SHP77 treated with DMSO at 0.1 percent for 48 hours (cell line): ENCODE measurements around the gene FRMD5.
A peak's percentile ranks its signal among the peaks of the same experiment; 100 is the strongest.

Experiments
- DNase-seq: peaks from one replicate; lab custom pipeline; 2025; lab: John Stamatoyannopoulos, UW

The FRMD5 gene

DNA sequence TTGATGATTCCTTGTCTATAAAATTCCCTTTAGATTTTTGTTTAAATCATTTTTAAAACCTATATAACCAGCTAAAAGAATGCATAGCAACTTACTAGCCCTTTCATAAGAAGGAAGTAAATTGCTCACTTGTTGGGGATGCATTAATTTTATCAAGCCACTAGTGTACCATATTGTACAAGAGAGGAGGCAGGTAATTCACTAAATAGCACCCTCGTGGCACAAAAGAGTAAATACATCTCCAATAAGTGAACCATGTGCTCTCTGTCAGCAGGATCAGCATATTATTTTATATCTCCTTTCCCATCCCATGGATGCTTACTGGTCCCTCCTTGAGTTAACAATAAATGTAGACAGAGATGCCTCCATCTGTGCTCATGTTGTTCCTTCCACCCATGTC, 34.3 kb downstream of the FRMD5 start:
- no peak for DNase-seq

DNA sequence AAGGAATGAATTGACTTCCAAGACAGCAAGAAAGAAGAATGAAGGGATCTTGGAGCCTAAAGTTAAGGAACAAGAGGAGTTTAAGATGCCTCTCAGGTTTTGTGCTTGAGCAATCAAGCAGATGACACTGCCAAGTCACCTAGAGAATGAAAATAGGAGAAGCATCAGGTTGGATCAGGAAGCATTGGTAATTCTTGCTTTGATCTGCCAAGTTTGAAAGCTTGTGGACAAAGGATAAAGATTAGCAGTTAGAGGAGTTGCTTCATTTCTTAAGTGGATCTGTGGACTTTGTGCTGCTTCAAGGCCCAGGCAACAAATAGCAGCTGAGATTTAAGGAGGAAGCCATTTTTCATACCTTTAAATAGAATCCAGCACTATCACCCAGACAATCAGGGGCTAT, 35.6 kb downstream of the FRMD5 start:
- DNase-seq: no peak

DNA sequence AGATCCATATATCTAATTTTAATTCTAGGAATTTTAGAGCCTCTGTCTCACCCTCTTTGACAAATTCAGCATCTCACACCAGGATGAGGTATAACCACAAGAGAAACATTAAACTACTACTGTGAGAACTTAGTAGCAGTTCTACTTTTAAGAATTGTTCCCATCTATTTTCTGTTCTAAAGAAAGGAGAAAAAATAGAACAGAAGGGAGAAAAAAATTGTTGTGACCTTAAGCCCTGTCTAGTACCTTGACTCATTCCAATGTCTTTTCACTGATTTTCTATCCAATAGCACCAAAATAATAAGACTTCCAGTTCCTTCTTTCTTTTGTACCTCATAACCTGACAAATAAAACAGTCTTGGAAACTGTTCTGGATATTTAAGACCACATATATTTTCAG, 37.0 kb downstream of the FRMD5 start:
- no peak for DNase-seq

DNA sequence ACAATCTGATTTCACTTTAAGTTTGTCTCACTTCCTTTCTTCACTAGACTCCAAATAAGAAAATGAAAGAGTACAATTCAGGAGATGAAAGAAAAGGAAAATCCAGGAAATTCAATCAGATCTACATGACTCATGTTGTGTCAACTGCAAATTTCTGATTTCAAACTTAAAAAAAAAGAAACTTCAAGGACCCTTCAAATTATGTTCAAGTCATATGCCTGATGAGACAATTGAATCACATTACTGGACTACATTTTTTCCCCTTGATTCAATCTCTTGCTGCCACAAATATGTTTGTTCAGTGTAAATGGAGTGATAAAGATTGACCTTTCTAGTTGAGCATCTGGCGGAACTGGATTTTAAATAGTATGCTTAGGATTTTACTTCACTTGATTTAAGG, 37.4 kb downstream of the FRMD5 start:
- no peak for DNase-seq

DNA sequence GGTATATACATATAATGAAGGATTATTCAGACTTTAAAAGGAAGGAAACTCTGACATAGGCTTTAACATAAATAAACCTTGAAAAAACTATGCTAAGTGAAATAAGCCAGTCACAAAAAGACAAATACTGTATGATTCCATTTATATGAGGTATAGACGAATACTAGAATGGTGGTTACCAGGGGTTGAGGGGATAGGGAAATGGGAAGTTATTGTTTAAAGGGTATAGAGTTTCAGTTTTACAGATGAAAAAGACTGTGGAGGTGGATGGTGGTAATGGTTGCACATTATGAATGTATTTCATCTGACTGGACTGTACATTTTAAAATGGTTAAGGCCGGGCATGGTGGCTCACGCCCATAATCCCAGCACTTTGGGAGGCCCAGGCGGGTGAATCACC, 41.7 kb downstream of the FRMD5 start:
- DNase-seq: no peak

DNA sequence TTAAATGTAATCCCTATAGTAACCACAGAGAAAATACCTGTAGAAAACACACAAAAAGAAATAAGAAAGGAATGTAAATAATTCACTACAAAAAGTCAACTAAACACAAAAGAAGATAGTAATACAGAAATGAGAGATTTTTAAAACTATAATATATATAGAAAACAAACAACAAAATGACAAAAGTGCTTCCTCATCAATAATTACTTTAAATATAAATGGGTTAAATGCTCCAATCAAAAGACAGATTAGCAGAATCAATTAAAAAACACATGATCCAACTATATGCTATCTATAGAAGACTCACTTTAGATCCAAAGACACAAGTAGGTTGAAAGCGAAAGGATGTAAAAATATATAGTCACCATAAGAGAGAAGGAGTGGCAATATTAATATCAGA, 45.8 kb downstream of the FRMD5 start:
- DNase-seq: no peak

DNA sequence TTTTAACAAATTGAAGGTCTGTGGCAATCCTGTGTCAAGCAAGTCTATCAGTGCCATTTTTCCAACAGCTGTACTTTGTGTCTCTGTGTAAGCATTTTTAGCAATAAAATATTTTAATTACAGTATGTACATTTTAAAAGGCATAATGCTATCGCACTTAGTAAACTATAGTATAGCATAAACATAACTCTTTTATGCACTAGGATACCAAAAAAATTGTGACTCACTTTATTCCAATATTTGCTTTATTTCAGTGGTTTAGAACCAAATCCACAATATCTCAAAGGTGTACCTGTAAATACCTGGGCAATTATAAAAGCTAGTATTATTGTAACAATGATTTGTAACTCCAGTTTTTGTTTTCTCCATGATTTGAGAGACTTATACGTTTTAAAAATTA, 46.5 kb downstream of the FRMD5 start:
- no peak for DNase-seq

DNA sequence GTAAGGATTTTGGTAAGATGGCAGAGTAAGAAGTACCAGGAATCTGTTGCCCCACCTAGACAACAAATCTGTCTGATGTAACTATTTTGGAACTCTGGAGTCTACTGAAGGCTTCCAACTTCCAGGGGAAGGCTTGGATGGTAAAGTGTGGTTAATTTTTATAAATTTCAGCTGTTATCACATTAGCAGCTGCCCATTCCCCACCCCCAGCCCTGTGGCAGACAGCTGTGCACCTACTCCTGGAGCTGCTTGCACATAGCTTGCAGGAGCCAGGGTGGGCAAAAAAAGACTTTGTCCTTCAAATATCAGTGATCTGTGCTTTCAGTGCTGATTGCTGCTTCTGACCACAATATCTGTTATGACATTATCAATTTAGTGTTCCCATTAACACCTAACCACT, 47.4 kb downstream of the FRMD5 start:
- no peak for DNase-seq

DNA sequence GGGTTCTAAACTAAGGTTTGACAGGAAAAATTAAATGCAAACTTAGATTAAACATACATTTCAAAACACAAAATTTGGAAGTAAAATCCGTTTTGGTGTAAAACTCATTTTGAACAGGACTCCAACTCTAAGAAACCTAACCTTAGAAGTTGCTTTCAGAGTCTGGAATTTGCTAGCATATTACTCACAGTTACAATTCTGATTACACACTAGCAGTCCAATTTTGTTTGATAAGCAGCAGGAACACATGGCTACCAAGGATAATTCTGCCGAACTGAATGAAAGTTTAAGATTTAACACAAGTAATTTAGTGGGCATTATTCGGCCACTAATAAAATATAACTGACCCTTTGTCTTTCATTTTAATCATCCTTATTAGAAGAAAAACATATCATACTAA, 49.6 kb downstream of the FRMD5 start:
- DNase-seq: no peak

DNA sequence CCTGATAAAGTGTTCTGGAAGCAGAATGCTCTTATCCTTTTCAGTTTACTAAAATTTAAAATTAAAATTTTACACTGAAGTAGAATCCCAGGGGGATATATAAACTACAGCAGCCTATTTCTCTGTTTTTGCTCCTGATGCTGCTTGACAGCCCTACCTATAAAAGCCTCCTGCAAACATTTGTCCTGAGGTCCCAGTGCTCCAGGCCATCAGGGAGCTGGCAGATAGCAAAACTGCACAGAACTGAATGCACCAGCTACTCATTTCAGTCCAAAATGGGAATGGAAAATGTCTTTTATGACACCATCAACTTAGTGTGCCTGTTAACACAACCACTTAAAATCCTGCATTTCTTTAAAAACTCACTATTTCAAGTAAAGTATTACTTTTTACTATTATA, 50.1 kb downstream of the FRMD5 start:
- DNase-seq: no peak

DNA sequence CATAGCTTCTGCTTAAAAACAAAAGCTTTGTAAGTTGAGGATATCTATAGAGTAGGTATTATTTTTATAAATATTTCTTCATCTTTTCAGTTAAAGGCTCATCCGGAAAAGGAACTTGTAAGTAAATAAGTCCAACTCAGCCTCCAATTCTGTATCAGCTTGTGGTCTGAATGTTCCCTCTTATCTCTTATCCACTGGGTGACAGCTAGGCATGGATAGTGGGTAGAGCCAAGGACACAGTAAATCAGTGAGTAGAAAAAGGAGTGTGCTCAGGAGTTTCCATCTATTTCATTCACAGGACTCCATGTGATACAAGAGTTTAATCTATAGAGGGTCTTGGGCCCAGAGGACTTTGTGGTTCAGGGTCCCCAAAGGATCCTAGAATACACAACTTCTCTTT, 50.9 kb downstream of the FRMD5 start:
- no peak for DNase-seq

DNA sequence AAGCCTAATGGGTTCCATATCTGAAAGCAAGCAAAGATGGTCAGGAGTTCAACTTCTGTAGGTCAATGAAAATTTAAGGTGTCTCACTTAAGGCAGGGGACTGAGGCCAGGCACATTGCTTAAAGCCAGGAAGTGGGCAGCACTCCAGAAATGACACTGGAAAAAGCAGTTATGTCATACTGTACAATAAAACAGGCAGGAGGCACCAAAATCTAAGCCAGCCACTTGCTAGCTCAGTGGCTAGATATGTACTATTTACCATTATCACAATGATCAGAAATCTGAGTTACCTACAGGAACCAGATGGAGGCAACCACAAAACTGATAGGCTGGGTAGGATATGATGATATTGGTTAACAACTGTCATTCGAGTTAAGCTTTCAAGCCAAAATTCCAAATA, 57.3 kb downstream of the FRMD5 start:
- DNase-seq: peak; percentile 5

DNA sequence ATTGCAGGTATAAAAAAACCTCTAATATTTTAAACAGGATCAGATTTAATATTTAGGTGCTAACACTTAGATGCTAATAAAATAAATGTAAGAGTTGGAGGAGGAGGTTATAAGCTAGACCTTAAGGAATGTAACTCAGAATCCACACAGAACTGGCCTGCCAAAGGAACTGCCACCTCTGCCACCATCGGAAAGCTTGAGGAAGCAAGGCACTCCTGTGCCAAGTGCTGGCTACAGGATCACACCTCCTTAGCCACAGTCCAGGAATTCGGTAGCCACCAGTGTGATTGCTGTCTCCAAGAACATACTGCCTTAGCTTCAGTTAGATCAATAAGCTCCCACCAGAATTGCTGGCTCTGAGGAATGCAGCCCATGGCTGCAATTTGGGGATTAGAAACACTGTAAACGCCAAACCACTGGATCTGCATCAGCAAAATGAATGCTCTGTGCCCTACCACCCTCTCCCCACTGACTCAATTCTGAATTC, 58.0 kb downstream of the FRMD5 start:
- DNase-seq: no peak

DNA sequence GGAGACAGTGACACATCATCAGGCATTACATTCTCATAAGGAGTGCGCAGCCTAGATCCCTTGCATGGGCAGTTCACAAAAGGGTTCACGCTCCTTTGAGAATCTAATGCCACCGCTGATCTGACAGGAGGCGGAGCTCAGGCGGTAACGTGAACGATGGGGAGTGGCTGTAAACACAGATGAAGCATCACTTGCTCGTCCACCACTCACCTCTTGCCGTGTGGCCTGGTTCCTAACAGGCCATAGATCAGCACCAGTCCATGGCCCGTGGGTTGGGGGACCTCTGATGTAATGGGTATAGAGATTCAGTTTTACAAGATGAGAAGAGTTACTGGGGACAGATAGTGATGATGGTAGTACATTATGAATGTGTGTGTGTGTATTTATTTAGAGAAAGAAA, 63.0 kb downstream of the FRMD5 start:
- no peak for DNase-seq

DNA sequence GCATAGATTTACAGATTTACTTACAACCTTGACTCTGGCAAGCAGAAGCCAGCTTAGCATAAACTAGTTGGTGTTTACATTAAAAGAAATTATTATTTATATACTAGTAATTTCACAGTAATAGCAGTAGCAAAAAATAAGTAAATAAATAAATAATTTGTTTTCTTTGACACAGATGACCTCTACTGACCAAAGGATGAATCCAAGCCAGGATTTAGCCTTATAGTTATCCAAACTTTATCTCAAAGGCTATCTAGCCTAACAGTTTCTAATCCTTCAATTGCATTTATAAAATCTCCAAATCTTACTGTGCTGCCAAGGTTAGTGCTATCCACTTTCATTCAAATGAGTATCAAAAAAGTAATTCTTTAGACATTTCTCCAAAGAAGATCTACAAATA, 64.3 kb downstream of the FRMD5 start:
- DNase-seq: no peak

DNA sequence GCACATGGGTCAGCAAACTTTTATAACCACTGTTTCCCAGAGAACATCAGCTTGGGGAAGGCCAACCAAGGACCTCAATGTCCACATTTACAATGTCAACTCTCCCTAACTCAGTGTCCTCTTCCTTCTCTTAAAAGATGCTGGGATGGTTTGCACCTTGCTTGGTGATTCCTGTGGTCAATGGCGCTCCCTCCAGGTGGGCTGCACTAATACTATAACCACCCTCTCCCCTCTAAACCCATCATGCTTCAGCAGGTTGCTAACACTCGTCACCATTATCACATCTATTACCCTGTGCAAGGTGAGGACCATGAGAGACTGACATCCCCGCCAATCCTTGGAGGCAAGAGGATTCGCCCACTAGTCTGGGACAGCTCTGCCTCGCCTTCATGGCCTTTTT, 65.2 kb downstream of the FRMD5 start:
- no peak for DNase-seq

DNA sequence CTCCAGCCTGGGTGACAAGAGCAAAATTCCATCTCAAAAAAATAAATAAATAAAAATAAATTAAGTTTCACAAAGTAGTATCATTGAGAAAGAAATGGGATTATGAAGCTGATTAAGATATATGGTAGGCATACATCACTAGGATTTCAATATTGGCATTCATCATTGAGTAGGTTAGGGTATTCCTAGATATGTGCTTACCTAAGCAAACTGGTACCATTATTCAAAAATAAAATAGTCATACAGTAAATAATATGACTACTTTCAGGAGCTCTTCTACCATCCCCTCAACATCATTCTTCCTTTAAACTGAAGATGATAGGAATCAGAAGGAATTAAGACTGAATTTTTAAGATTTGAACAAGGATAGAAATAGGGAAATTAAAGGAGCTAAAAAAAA, 66.6 kb downstream of the FRMD5 start:
- DNase-seq: no peak

DNA sequence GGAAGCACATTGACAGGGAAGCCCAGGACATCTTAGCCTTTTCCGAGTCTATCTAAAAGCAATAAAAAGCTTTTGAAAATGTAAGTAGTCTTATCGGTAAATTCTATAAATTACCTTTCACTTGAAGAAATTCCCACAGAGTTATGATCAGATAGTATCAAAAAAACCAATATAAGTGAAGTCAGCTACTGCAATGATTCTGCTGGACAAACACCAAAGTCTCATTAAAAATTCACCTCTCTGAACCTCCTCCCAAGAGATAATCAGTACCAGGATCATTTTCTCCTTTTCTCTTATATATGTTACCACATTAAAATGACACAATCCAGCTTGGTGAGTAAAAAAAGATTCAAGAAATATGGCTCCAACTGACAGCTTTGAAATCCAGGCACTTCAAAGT, 69.2 kb downstream of the FRMD5 start:
- no peak for DNase-seq

DNA sequence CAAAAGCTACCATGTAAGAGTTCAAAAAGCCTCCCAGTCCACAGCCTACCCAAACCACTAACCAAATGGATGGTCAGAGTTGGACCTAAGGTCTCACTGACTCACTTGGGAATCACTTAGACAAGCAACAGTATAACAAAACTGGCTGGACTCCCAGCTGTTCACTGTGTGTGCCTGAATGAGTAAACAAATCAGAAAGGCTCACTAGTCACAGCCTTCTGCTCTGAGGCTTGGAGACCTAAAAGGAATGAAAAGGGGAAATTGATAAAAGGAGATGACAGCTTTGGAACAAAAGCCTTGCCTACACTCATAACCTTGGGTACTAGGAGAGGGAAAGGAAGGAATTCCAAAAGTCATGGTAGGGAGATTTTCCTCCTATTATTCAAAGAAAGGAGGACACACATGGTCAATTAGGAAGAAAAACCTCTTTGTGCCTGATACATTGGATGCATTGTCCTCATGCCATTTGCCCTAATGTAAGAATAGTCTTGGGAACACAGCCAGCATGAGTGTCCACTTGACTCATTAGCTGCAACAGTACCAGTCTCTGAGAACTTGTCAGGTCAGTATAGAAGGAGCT, 92.3 kb downstream of the FRMD5 start:
- no peak for DNase-seq

DNA sequence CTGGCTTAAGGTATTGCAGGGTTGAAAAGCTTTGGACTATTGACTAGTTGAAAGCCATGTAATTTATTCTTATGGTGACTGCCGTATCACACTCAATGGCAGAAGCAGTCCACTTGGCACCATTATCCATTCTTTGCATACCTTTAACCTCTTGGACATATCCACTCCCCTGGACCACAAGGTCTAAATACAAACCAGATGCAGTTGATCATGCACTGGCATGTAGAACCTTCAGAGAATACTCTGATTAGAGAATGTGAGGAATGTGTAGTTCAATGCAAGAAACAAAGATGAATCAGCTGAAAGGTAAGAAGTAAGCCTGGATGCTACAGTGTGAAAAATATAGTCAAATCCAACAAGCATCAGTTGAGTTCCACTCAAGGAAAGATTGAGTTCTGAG, 93.1 kb downstream of the FRMD5 start:
- DNase-seq: no peak

DNA sequence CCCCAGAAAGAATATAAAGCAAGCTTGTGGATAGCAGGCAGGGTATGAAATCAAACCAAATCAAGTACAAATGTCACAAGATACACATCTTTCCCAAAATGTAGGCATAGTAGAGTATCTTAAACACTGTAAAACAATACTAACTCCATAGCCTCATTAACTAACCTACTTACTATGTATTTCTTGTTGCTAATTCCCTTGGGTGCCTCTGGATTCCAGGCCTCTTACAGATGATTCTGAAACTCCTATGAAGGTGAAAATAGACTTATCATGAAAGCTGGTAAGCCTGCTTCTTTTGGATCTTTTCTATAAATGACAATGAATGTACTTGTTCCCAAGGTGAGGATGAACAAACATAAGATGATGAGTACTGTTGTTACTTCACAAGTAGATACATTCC, 93.8 kb downstream of the FRMD5 start:
- no peak for DNase-seq

DNA sequence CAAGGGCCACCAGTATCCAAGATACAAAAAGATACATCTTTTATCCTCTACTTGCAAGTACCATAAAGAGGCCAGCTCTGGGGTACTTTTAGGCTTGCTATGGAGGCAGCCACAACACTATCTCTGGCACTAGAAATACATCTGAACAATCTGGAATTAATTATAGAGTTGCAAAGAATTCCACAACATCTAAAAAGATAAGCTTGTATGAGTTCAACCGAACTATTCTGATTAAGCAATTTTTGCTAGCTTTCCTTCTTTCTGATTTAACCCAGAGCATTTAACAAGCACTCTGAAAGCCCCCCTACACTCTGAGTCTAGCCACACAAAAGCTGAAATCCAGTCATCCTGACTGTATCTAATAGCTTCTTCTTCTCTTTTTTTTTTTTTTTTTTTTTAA, 95.4 kb downstream of the FRMD5 start:
- DNase-seq: no peak

DNA sequence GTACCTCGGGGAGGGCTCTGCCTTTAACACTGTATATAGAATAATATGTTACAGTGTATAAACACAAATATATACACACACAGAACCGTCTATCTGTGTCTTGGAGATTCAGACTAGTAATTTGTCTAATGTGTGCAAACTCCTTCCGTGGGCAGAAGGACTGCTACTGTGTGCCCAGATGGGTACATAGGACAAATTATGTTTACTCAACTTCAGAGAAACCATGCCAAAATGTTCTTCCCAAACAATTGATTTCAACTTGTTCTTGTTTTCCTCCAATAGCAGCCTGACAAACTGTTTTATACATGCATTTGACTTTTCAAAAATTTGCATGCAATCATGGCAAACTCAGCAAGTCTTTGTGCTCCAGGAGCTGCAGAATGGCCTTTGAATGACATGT, 97.5 kb downstream of the FRMD5 start:
- DNase-seq: no peak

DNA sequence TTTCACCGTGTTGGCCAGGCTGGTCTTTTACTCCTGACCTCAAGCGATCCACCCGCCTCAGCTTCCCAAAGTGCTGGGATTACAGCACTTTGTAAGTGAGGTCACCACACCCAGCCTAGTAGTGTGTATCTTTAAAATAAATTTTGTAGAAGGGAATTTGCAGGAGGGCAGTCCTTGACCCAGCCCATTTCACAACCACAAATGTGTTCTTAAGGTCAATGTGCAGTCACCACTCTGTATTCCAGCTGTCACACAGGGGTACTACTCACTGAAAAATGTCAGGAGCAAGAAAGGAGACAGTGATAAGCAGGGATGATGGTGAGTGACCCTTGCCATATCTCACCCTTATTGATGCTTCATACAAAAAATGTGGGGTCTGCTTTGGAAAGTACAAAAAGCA, 98.5 kb downstream of the FRMD5 start:
- no peak for DNase-seq

DNA sequence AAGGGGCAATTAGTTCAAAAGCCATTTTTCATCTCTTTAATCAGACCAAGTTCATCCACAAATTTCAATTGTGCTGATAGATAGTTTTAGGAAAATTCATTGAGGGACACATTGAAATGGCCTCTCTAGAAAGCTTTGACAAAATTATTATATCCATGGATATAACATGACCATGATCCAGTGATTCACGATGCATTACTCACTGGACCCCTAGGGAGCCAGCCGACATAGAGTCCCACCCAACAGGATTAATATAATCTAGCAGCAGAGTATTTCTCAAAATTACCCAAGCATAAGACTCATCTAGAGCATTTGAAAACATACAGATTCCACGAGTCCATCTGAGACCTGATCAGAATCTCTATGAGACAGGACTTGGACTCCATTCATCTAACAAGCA, 100.3 kb downstream of the FRMD5 start:
- DNase-seq: no peak
